ENCODE data around the gene SUMF2.
"Not testable (repeated sequence)": the region's sequence is repeated elsewhere in the genome, so short reads cannot be mapped to it uniquely, and the experiment has no call there.

DNA sequence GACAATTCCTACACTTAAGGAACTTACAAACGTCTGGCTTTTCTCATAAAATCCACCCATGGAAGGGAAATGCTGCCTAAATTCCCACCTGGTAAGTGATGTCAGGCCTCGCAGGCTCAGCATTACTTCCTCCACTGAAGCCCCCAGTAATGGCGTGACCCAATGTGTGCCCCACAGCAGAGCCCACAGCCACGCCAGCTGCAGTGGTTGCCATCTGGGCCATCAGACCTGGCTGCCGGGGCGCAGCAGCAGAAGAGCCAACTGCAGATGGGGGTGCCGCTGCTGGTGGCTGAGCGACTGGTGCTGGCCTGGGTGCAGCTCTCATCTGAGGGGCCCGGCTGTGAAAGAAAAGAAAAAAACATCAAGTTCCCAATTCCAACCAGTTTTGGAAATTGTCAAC, 40.1 kb downstream of the SUMF2 start:
- TF ChIP-seq, protein P1, sequence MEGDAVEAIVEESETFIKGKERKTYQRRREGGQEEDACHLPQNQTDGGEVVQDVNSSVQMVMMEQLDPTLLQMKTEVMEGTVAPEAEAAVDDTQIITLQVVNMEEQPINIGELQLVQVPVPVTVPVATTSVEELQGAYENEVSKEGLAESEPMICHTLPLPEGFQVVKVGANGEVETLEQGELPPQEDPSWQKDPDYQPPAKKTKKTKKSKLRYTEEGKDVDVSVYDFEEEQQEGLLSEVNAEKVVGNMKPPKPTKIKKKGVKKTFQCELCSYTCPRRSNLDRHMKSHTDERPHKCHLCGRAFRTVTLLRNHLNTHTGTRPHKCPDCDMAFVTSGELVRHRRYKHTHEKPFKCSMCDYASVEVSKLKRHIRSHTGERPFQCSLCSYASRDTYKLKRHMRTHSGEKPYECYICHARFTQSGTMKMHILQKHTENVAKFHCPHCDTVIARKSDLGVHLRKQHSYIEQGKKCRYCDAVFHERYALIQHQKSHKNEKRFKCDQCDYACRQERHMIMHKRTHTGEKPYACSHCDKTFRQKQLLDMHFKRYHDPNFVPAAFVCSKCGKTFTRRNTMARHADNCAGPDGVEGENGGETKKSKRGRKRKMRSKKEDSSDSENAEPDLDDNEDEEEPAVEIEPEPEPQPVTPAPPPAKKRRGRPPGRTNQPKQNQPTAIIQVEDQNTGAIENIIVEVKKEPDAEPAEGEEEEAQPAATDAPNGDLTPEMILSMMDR (IDR thresholded peaks at IDR 0.05): not testable (repeated sequence)
- not testable (repeated sequence) for TF ChIP-seq EP300, POLR2A, POLR2AphosphoS5 (IDR thresholded peaks at IDR 0.05)
